Stimulated activated naive CD8-positive, alpha-beta T cell treated with anti-CD3 and anti-CD28 coated beads, Interleukin-15, amount 100 ng/mL, for 72 hours (primary cell): ENCODE measurements around the gene LDLRAD4.

Experiments
- ATAC-seq: fragments of 150-1000 bp; cut with Tn5 transposase; 2 replicates; pipeline ENCODE4 v1.10.0; 2021; ENCODE audit warnings: mild to moderate bottlenecking, moderate library complexity
- DNase-seq, 2 donors: peaks; one replicate each; pipeline ENCODE4 v3.0.0; 2021 to 2022
- H3K27ac Mint-ChIP-seq, 2 donors: one replicate each; pipeline ENCODE4 v1.8.0; 2022; ENCODE audit warnings: mild to moderate bottlenecking in 2 of 2, mixed read lengths in 2 of 2, moderate library complexity in 2 of 2
- H3K27me3 Mint-ChIP-seq: one replicate; pipeline ENCODE4 v1.8.0; 2022; ENCODE audit warnings: mixed read lengths
- H3K4me1 Mint-ChIP-seq: one replicate; pipeline ENCODE4 v1.8.0; 2022; ENCODE audit warnings: mild to moderate bottlenecking, mixed read lengths
- H3K4me3 Mint-ChIP-seq, 2 donors: one replicate each; pipeline ENCODE4 v1.8.0; 2022; ENCODE audit warnings: mild to moderate bottlenecking in 2 of 2, mixed read lengths in 2 of 2, moderate library complexity in 1 of 2
- H3K9me3 Mint-ChIP-seq, 2 donors: one replicate each; pipeline ENCODE4 v1.8.0; 2022; ENCODE audit warnings: mixed read lengths in 2 of 2

LDLRAD4 gene

DNA sequence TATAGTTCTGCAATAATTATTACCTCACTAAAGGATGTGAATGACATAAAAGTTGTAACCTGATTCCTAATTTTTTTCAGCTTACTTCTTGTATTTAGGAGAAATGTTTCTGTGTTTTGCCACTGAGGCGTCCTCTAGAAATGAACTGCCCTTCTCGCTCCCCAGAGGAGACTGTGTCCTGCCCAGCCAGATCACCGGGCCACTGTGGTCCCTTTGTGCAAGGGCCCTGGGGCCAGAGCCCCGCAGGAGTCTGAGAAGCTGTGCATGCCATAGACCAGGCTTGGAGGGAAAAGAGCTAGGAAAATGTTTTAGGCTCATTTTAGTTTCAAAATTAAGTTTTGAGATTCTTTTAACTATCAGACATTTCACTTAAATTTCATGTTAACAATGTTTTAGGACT is 31.1 kb upstream of the LDLRAD4 start:
- H3K4me3 Mint-ChIP-seq: no peak overlapping the region
- H3K4me1 Mint-ChIP-seq: no peaks in the 10 kb centered on the region
- ATAC-seq (no peak), DNase-seq (no peak)
- no peaks in the 10 kb centered on the region for H3K27me3 Mint-ChIP-seq
- H3K9me3 Mint-ChIP-seq: no peaks in the 10 kb centered on the region
- H3K27ac Mint-ChIP-seq: no peak overlapping the region

DNA sequence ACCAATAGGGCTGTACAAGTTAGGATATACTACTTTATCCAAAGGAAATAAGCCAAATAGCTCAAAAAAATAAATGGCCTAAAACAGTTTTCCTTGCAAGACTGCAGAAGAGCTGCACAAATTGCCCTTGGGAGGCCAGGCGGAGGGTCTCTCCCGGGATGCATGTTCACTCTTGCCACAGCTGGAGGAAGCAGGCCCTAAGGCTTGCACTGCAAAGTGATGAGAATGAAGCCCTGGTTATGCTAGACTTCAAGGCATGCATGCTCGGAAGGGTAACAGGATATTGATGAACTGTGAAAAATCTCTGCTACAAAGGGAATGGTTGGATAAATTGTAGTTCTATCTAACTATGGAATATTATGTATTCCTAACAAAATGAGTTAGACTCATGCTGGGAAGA is 27.5 kb upstream of the LDLRAD4 start:
- no peak overlapping the region for H3K4me3 Mint-ChIP-seq
- H3K9me3 Mint-ChIP-seq: no peaks in the 10 kb centered on the region
- no peaks in the 10 kb centered on the region for H3K4me1 Mint-ChIP-seq
- no peak for ATAC-seq
- peaks cover 5% of the 10 kb centered on the region for H3K27me3 Mint-ChIP-seq
- no peak for DNase-seq
- H3K27ac Mint-ChIP-seq: no peak overlapping the region

DNA sequence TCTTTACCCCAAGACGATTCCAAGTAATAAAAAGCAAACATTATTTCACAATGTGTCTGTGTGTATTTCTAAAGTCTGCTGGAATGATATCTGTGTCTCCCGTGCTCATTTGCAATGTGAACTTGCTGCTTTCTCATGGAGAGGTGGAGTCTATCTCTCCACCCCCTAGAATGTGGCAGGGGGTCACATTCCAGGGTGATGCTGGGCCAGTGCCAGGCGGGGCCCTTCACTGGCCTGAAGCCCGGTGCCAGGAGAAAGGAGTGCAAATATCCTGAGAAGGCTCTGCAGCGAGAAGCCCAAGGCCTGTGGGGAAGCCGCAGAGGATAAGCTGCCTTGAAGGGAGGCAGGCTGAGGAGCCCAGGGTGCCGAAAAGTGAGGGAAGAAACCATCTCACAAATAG is 26.8 kb upstream of the LDLRAD4 start:
- no peaks in the 10 kb centered on the region for H3K4me1 Mint-ChIP-seq
- ATAC-seq: no peak
- H3K27ac Mint-ChIP-seq: no peak overlapping the region
- no peak for DNase-seq
- H3K4me3 Mint-ChIP-seq: no peak overlapping the region
- peaks cover 5% of the 10 kb centered on the region for H3K27me3 Mint-ChIP-seq
- H3K9me3 Mint-ChIP-seq: no peaks in the 10 kb centered on the region

DNA sequence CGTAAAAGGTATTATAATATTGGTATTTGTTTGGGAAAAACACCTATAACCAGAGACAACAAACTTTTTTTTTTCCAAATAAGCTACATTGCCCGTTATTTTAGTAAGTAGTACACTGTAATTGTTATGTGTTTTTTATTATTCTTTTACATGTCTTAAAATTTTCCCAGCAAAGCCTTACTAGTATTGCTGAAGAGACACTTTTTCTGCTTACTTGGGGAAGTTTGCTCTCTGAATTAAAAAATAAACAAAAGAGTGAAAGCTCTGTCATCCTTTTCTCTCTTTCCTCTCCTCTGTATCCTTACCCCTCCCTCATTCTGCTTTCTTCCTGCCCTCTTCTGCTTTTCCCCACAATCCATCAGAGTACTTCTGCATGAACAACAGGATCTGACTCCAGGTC is 25.6 kb upstream of the LDLRAD4 start:
- Mint-ChIP-seq H3K9me3 (peaks cover under 1 to 1% of the 10 kb centered on the region in 2 donors), H3K27me3 (peaks cover 5% of the 10 kb centered on the region), H3K27ac (no peak overlapping the region), H3K4me1 (no peaks in the 10 kb centered on the region), H3K4me3 (no peak overlapping the region)
- ATAC-seq (no peak), DNase-seq (no peak)

DNA sequence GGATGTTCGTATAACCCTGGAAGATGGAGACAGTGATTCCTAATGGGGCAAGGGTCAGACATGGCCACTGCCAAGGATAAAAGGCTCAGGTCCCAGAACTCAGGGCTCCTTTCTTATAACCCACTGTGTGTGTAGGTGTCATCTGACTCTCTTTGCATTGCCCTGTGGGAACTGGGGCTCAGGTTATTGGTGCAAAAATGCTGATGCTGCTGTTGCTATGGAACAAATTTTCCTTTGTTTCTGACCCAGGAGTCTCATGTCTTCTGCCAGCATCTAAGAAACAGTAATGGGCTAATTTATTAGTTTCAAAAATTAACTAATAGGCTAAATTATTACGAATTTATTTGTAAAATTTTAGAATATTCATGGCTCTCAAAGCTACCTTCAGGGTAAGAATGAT is 24.3 kb upstream of the LDLRAD4 start:
- H3K4me1 Mint-ChIP-seq: no peaks in the 10 kb centered on the region
- no peak overlapping the region for H3K4me3 Mint-ChIP-seq
- no peak for ATAC-seq
- H3K27ac Mint-ChIP-seq: no peak overlapping the region
- no peak for DNase-seq
- peaks cover 11 to 14% of the 10 kb centered on the region in 2 donors for H3K9me3 Mint-ChIP-seq
- H3K27me3 Mint-ChIP-seq: peaks cover 10% of the 10 kb centered on the region

DNA sequence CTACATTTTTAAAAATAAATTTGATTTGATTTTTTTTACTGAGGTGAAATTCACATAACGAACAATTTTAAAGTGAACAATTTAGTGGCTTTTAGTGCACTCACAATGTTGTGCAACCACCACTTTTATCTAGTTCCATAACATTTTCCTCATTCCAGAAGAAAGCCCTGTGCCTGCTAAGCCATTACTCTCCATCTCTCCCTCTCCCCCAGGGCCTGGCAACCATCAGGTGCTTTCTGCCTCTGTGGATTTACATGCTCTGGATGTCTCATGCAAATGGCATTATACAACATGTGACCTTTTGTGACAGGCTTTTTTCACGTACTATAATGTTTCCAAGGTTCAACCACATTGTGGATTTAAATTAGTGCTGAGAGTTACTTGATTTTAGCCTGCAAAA is 19.9 kb upstream of the LDLRAD4 start:
- ATAC-seq (no peak), DNase-seq (no peak)
- Mint-ChIP-seq H3K4me1 (no peaks in the 10 kb centered on the region), H3K27me3 (peaks cover 26% of the 10 kb centered on the region), H3K27ac (no peak overlapping the region), H3K9me3 (peaks cover 26 to 36% of the 10 kb centered on the region in 2 donors), H3K4me3 (no peak overlapping the region)

DNA sequence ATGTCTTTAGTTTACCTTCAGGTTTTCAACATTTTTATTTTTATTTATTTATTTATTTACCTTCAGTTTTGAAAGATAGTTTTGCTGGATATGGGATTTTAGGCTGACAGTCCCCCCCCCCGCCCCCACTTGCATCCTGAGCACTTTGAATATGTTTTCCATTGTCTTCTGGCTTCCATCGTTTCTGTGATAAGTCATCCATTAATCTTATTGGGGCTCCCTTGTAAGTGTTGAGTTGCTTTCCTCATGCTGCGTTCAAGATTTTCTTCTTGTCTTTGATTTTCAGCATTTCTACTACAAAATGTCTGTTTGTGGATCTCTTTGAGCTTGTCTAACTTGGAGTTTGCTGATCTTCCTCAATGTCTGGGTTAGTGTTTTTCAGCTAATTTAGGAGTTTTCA is 19.4 kb upstream of the LDLRAD4 start:
- H3K27ac Mint-ChIP-seq: no peak overlapping the region
- H3K4me3 Mint-ChIP-seq: no peak overlapping the region
- H3K9me3 Mint-ChIP-seq: peaks cover 26 to 36% of the 10 kb centered on the region in 2 donors
- no peak for DNase-seq
- ATAC-seq: no peak
- peaks cover 29% of the 10 kb centered on the region for H3K27me3 Mint-ChIP-seq
- no peaks in the 10 kb centered on the region for H3K4me1 Mint-ChIP-seq

DNA sequence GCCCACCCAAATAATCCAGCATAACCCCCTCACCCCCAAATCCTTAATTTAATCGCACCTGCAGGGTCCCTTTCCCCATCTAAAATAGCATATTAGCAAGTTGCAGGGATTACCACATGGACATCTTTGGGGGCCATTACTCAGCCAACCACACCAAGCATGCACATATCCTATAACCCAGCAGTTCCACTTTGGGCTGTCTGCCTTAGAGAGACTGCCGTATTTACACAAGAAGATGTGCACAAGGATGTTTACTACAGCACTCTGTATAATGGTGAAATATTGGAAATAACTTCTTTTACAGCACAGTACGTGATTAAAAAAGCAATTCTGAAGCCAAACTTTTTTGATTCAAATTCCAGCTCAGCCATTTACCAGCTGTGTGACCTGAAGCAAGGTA is 17.3 kb upstream of the LDLRAD4 start:
- ATAC-seq (no peak), DNase-seq (no peak)
- no peaks in the 10 kb centered on the region for H3K4me1 Mint-ChIP-seq
- no peak overlapping the region for H3K27ac Mint-ChIP-seq
- peaks cover 26 to 36% of the 10 kb centered on the region in 2 donors for H3K9me3 Mint-ChIP-seq
- no peak overlapping the region for H3K4me3 Mint-ChIP-seq
- peaks cover 47% of the 10 kb centered on the region for H3K27me3 Mint-ChIP-seq

DNA sequence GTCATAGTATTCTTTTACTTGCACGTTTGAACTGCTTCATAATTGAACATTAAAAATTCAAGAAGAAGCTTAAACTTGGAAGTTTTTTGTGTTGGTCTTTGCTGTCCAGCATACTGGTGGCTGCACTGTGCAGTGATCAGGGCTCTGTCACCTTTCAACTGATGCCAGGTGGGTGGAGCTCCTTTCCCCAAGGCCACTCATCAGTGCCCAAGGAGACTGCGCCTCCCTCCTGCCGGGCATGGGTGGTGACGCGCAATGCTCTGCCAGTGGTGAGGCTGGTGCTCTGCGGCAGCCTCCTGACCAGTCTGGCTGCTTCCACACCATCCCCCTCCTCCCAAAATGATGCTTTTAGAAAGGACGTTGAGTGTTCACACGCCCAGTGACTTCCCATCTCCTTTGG is 16.0 kb upstream of the LDLRAD4 start:
- Mint-ChIP-seq H3K27me3 (peaks cover 60% of the 10 kb centered on the region), H3K27ac (no peak overlapping the region), H3K4me3 (no peak overlapping the region), H3K4me1 (peaks cover 8% of the 10 kb centered on the region), H3K9me3 (peaks cover 26 to 36% of the 10 kb centered on the region in 2 donors)
- ATAC-seq: no peak
- no peak for DNase-seq

DNA sequence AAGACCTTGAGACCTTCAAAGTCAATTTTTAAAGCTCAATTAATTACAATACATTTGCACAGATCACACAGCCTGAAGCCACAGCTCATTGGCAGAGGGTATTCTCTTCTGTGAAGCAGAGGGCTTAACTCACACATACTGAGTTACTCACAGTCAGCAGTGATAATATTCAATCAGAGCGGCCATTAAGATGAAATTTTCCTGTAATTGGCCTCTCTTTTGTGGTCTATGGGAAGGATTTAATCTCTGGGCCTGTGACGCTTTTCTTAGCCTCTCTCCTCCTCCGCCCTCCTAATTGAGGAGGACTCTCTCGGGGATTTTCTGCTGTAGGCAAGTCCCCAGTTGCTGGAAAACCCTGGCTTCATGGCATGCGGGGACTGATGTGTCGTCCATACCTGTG is 12.3 kb upstream of the LDLRAD4 start:
- peaks cover 13% of the 10 kb centered on the region for H3K4me1 Mint-ChIP-seq
- ATAC-seq (no peak), DNase-seq (no peak)
- H3K4me3 Mint-ChIP-seq: no peak overlapping the region
- H3K27ac Mint-ChIP-seq: no peak overlapping the region
- H3K27me3 Mint-ChIP-seq: peaks cover 71% of the 10 kb centered on the region
- H3K9me3 Mint-ChIP-seq: peaks cover 0 to 1% of the 10 kb centered on the region in 2 donors

DNA sequence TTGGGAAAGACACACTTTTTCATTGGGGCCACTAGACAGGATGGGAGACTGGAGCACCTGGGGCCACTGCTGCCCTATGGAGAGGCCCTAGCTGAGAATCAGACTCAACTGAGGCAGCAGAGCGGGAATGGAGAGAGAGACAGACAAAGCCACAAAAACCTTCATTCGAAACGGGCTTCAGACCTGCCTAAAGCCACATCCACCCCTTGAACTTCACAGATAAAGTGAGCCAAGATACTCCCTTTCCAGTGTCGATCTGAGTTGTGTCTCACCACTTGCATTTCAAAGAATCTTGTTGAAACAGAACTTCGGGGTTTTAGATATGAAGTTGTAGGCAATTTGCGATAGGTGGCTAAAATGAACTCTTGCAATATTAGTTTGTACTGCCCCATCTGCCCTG is 11.3 kb upstream of the LDLRAD4 start:
- ATAC-seq (peak; percentile 74), DNase-seq (no peak)
- Mint-ChIP-seq H3K4me1 (peaks cover 13% of the 10 kb centered on the region), H3K27ac (peak overlapping the region in 1 of 2 donors; percentile 90), H3K4me3 (no peak overlapping the region), H3K27me3 (peaks cover 69% of the 10 kb centered on the region), H3K9me3 (no peaks in the 10 kb centered on the region)

DNA sequence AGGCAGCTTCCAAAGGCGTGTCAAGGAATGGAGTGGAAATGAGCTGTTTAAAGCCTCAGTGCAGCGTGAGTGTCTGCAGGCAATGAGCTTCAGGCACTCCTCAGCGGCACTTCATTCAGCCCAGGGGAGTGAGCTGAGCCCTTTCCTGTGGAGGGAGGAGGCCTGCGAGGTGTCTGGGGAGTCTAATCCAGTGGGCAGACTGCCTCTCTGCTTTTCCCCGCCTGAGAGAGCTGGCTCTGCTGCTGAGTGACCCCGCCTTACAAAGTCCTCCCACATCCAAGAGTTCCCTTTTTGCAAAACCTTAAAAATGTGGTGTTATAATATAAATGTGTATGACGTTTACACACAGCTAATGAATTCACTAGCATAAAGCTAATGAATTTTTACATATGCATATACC is 7.0 kb upstream of the LDLRAD4 start:
- no peak overlapping the region for H3K27ac Mint-ChIP-seq
- no peak overlapping the region for H3K4me3 Mint-ChIP-seq
- peaks cover 56% of the 10 kb centered on the region for H3K27me3 Mint-ChIP-seq
- peaks cover 17% of the 10 kb centered on the region for H3K4me1 Mint-ChIP-seq
- ATAC-seq (no peak), DNase-seq (no peak)
- H3K9me3 Mint-ChIP-seq: no peaks in the 10 kb centered on the region

DNA sequence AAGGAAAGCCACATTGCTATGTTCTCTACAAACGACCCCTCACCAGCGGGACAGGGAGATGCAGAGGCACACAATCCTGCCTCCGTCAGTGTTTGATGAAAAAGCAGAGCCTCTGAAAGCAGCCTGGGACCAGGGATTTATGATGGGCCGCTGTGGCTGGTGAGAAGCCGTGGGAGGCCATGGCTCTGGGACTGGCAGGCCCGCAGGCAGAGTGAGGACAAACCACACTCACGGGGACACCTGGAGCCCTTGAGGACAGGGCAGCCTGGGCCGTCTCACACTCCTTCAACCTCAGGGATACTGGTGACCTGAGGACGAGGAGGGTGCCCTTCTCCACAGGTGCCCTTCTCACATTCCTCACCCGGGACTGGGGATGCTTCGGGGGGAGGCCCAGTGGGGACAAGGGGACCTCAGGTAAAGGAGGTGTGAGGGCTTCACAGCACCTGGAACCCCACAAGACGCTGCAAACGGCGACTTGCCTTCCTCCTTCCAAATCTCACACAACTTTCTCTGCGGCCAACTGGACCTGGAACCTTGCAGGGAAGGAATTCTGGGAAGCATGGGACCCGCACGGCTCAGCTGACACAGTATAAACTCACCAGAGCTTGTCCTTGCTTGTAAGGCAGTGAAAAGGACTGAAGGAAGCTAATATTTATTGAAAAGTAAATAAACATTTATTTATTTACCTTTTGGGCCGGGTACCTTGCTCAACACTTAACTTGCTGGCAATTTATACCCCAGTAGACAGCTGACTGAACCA is 5.3 kb upstream of the LDLRAD4 start:
- no peak overlapping the region for H3K4me3 Mint-ChIP-seq
- no peak overlapping the region for H3K27ac Mint-ChIP-seq
- H3K27me3 Mint-ChIP-seq: peaks cover 39% of the 10 kb centered on the region
- DNase-seq (no peak), ATAC-seq (no peak)
- H3K9me3 Mint-ChIP-seq: no peaks in the 10 kb centered on the region
- peaks cover 9% of the 10 kb centered on the region for H3K4me1 Mint-ChIP-seq

DNA sequence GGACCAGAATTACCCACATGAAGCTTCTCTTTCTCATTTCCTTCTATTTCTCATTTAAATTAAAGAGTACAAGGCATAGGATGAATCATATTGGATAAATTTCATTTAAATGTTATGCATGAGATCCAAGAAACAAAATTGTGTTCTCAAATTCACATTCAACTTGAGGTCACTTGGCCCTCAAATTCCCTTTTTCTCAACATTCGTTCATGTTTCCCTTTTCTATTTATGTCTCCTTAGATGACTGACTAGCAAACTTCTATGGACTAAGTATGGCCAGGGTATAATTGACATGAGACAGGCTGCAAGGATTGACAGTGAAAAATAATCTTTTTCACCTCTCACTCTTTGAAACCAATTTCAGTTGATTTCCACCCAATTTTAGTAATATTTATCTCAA is 4.0 kb upstream of the LDLRAD4 start:
- no peak for DNase-seq
- no peak overlapping the region for H3K27ac Mint-ChIP-seq
- H3K4me3 Mint-ChIP-seq: no peak overlapping the region
- no peak for ATAC-seq
- no peaks in the 10 kb centered on the region for H3K9me3 Mint-ChIP-seq
- H3K4me1 Mint-ChIP-seq: peaks cover 18% of the 10 kb centered on the region
- H3K27me3 Mint-ChIP-seq: peaks cover 26% of the 10 kb centered on the region

DNA sequence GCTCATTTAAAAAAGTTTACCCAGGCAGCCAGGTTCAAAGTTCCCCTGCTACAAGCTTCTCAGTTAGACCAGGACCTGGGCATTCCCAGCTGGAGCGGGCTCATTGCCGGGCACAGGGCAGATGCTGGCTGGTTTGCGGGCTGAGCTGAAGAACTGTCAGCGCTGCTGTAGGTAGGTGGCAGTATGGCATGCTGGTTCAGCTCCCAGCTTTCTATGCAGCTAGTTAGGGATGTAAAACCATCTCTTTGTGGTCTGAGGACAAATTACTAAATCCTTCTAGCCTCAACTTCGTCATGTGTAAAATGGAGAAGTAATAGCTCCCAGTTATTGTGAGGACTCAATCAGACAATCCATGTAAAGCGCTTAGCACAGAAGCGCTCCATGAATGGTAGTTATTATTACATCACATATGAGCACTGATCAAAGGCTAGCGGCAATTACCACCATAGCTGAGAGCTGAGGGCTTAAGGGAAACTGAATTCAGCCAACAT is 2.4 kb upstream of the LDLRAD4 start:
- no peaks in the 10 kb centered on the region for H3K9me3 Mint-ChIP-seq
- peak; percentile 66 for ATAC-seq
- no peak overlapping the region for H3K27ac Mint-ChIP-seq
- H3K4me1 Mint-ChIP-seq: peaks cover 33% of the 10 kb centered on the region
- peak overlapping the region; percentile 82 to 84 for H3K4me3 Mint-ChIP-seq
- H3K27me3 Mint-ChIP-seq: peaks cover 31% of the 10 kb centered on the region
- DNase-seq: peak; percentile 53 to 58

DNA sequence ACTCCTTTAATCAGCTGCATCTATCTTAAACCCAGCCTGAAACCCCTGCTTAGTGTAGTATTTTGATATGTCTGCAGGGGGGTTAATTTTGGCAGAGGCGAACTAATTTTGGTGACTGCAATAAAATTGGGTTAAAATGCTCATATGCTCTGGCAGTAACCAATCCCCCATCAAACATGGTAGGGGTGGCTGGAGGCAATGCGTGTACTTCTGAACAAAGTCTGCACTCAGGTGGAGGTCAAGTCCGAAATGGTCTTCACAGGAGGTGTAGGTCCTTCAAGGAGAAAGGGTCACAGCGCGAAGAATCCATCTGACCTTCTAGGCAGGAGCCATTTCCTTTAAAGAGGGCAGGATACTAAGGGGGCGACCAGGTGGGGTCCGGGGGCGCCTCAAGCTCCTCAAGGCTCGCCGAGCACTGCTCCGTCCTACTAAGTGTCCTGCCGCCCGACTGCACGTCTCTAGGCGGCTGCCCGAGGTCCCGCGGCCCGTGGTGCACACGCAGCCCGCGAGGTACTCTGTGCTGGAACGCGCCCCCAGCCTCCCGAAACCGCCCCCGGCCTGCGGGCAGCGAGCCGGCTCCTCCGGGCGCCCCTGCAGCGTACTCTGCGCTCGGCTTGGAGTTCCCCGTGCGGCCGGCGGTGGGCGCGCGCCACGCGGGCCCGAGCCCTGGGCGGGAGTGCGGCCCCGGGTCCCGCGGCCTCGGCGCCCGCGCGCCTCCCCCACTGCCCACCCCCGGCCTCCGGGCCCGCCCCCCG is 1.7 kb upstream of the LDLRAD4 start:
- no peaks in the 10 kb centered on the region for H3K9me3 Mint-ChIP-seq
- peak overlapping the region; percentile 82 to 84 for H3K4me3 Mint-ChIP-seq
- H3K27me3 Mint-ChIP-seq: peaks cover 36% of the 10 kb centered on the region
- ATAC-seq (peak; percentile 70), DNase-seq (peak; percentile 63 to 74)
- H3K4me1 Mint-ChIP-seq: peaks cover 41% of the 10 kb centered on the region
- peak overlapping the region in 1 of 2 donors; percentile 53 for H3K27ac Mint-ChIP-seq
